ENCODE measurements around the gene PLCL2.

The PLCL2 gene

GRCh38 chr3:16987141-16987540 lies 102.4 kb downstream of the PLCL2 start:
- in situ Hi-C loops (cut with HindIII; ENCODE audit: low sequenced_read_pairs) = no loop called here
- no peak overlapping the region for H3K4me3 ChIP-seq (ENCODE audit: low read depth, low read length)
- TF ChIP-seq CTCF (IDR thresholded peaks at IDR 0.05; ENCODE audit: low read depth, low read length) = no peak
- no peak for DNase-seq (ENCODE audit: low read depth, low spot score)

GRCh38 chr3:16990163-16990562 lies 105.4 kb downstream of the PLCL2 start:
- no peak for TF ChIP-seq CTCF (IDR thresholded peaks at IDR 0.05; ENCODE audit: low read depth, low read length)
- H3K4me3 ChIP-seq (ENCODE audit: low read depth, low read length) = no peak overlapping the region
- in situ Hi-C loops (cut with HindIII; ENCODE audit: low sequenced_read_pairs) = no loop called here
- no peak for DNase-seq (ENCODE audit: low read depth, low spot score)

GRCh38 chr3:16992198-16992597 lies 107.4 kb downstream of the PLCL2 start:
- DNase-seq (ENCODE audit: low read depth, low spot score) = no peak
- no peak for TF ChIP-seq CTCF (IDR thresholded peaks at IDR 0.05; ENCODE audit: low read depth, low read length)
- in situ Hi-C loops (cut with HindIII; ENCODE audit: low sequenced_read_pairs) = no loop called here

GRCh38 chr3:16993227-16993626 lies 108.5 kb downstream of the PLCL2 start:
- TF ChIP-seq CTCF (IDR thresholded peaks at IDR 0.05; ENCODE audit: low read depth, low read length) = no peak
- no peak overlapping the region for H3K4me3 ChIP-seq (ENCODE audit: low read depth, low read length)
- peak; percentile 24 for DNase-seq (ENCODE audit: low read depth, low spot score)
- in situ Hi-C loops (cut with HindIII; ENCODE audit: low sequenced_read_pairs) = no loop called here

More at GRCh38 chr3:16992198-16992597, 107.4 kb downstream of the PLCL2 start:
- H3K4me3 ChIP-seq (ENCODE audit: low read depth, low read length) = no peak overlapping the region

- TF ChIP-seq CTCF (IDR thresholded peaks at IDR 0.05; ENCODE audit: low read depth, low read length) = no peak
- H3K4me3 ChIP-seq (ENCODE audit: low read depth, low read length) = no peak overlapping the region
- in situ Hi-C loops (cut with HindIII; ENCODE audit: low sequenced_read_pairs) = no loop called here
- DNase-seq (ENCODE audit: low read depth, low spot score) = no peak
Observed at GRCh38 chr3:16994854-16995525, 110.2 kb downstream of the PLCL2 start.

GRCh38 chr3:16995601-16996000 lies 110.8 kb downstream of the PLCL2 start:
- H3K4me3 ChIP-seq (ENCODE audit: low read depth, low read length) = no peak overlapping the region
- in situ Hi-C loops (cut with HindIII; ENCODE audit: low sequenced_read_pairs) = no loop called here
- TF ChIP-seq CTCF (IDR thresholded peaks at IDR 0.05; ENCODE audit: low read depth, low read length) = no peak
- DNase-seq (ENCODE audit: low read depth, low spot score) = no peak

Data from astrocyte of the spinal cord (primary cell).